GM21737 (cell line): Measurements from ENCODE around the gene MYH10.

ENCODE experiments used
- ATAC-seq: cut with Tn5 transposase; IDR thresholded peaks from one replicate; pipeline ENCODE4 v1.9.1; 2021; ENCODE audit warnings: mild to moderate bottlenecking, moderate library complexity; ENCODE audit not compliant: unreplicated experiment

The MYH10 gene

GRCh38 chr17:8610558-8610957 lies 20.0 kb downstream of the MYH10 start:
- no peak for ATAC-seq

GRCh38 chr17:8609910-8610309 lies 20.6 kb downstream of the MYH10 start:
- no peak for ATAC-seq

- no peak for ATAC-seq
Measured at GRCh38 chr17:8608001-8608400, 22.5 kb downstream of the MYH10 start.

- no peak for ATAC-seq
Measured at GRCh38 chr17:8606401-8606800, 24.1 kb downstream of the MYH10 start.

- ATAC-seq: no peak
Measured at GRCh38 chr17:8602679-8603078, 27.8 kb downstream of the MYH10 start.

GRCh38 chr17:8599351-8600011 lies 31.0 kb downstream of the MYH10 start:
- no peak for ATAC-seq

- ATAC-seq: no peak
Measured at GRCh38 chr17:8598913-8599312, 31.6 kb downstream of the MYH10 start.

GRCh38 chr17:8593830-8594229 lies 36.7 kb downstream of the MYH10 start:
- ATAC-seq: no peak

GRCh38 chr17:8593276-8593675 lies 37.2 kb downstream of the MYH10 start:
- ATAC-seq: no peak

- ATAC-seq: no peak
Measured at GRCh38 chr17:8588877-8589554, 41.5 kb downstream of the MYH10 start.

GRCh38 chr17:8586766-8587165 lies 43.8 kb downstream of the MYH10 start:
- ATAC-seq: no peak

GRCh38 chr17:8585911-8586310 lies 44.6 kb downstream of the MYH10 start:
- no peak for ATAC-seq

- no peak for ATAC-seq
Measured at GRCh38 chr17:8583954-8584353, 46.6 kb downstream of the MYH10 start.

GRCh38 chr17:8580952-8581658 lies 49.4 kb downstream of the MYH10 start:
- ATAC-seq: no peak

- no peak for ATAC-seq
Measured at GRCh38 chr17:8577868-8578267, 52.7 kb downstream of the MYH10 start.

- ATAC-seq: no peak
Measured at GRCh38 chr17:8576559-8577294, 53.8 kb downstream of the MYH10 start.

GRCh38 chr17:8574687-8575086 lies 55.8 kb downstream of the MYH10 start:
- ATAC-seq: no peak

- no peak for ATAC-seq
Measured at GRCh38 chr17:8572764-8573163, 57.8 kb downstream of the MYH10 start.

- ATAC-seq: no peak
Measured at GRCh38 chr17:8563981-8564602, 66.4 kb downstream of the MYH10 start.

GRCh38 chr17:8563024-8563776 lies 67.3 kb downstream of the MYH10 start:
- no peak for ATAC-seq
